Prostate gland (tissue), 2 donors: ENCODE measurements around the gene IER3. TPM values are rescaled to one million over a fixed set of nuclear protein-coding genes. Genes with fewer than 3 reads are reported as not detected.

Experiments used
- DNase-seq: peaks from one replicate; pipeline ENCODE4 v3.0.0-alpha.2; 2019; ENCODE audit warnings: low spot score
- H3K27ac ChIP-seq, 2 donors: fragments of 200-600 bp; sonication (generic); 2 replicates each; pipeline ENCODE4 v1.5.1; 2017 to 2019
- H3K27me3 ChIP-seq: fragments of 200-600 bp; sonication (generic); replicated peaks from 2 replicates; pipeline ENCODE4 v1.5.1; 2019; ENCODE audit not compliant: insufficient read depth
- H3K36me3 ChIP-seq, 2 donors: fragments of 200-600 bp; sonication (generic); 1 replicate in 1 of 2; 2 replicates in 1 of 2; pipeline versions ENCODE4 v1.5.1 to v1.8.1; 2017 to 2019
- H3K4me1 ChIP-seq: fragments of 200-600 bp; sonication (generic); replicated peaks from 2 replicates; pipeline ENCODE4 v1.5.1; 2019
- H3K4me3 ChIP-seq, 2 donors: fragments of 200-600 bp; sonication (generic); 2 replicates each; pipeline ENCODE4 v1.5.1; 2017 to 2019
- H3K9me3 ChIP-seq: fragments of 200-600 bp; sonication (generic); 2 replicates; pipeline ENCODE4 v1.5.1; 2017
- CTCF ChIP-seq, 4 experiments: fragments of 200-600 bp in 2 of 4; fragments of 450-650 bp in 2 of 4; sonication (generic) in 2 of 4; IDR thresholded peaks; 1 replicate in 3 of 4; 2 replicates in 1 of 4; pipeline ENCODE4 v1.5.1; 2016 to 2019; ENCODE audit warnings: antibody characterized with exemption in 4 of 4, mild to moderate bottlenecking in 2 of 4, moderate library complexity in 2 of 4
- POLR2A ChIP-seq: fragments of 450-650 bp; IDR thresholded peaks from one replicate; pipeline ENCODE4 v1.6.1; 2016; ENCODE audit warnings: antibody characterized with exemption, mild to moderate bottlenecking
- POLR2AphosphoS5 ChIP-seq: sonication (generic); formaldehyde crosslinking; IDR thresholded peaks from one replicate; pipeline ENCODE4 v1.6.1; 2017; ENCODE audit warnings: antibody characterized with exemption
- WGBS: methylation state at CpG from one replicate; pipeline ENCODE4 v1.1.5; 2018; 5-methylcytosine and 5-hydroxymethylcytosine counted together
- intact Hi-C: fragments of 100-400 bp; cut with DNase I; formaldehyde crosslinking; loops from one replicate; pipeline ENCODE4 v1.14.2; 2022
- total RNA-seq, 2 donors: library from RNA; depleted of rRNA; stranded (reverse); fragments of >200 nt; gene quantifications; one replicate each; pipeline ENCODE4 v1.1.0, GENCODE V29; 2016

The IER3 gene
- total RNA-seq, 2 donors from 2014 or later: 13.9 to 26.4 TPM

GRCh38 chr6:30738532-30738931 is 5.8 kb downstream of the IER3 start:
- no peak for DNase-seq
- H3K27ac ChIP-seq: no peak overlapping the region
- no peaks in the 10 kb centered on the region for H3K9me3 ChIP-seq
- intact Hi-C loops: no loop called here
- peaks cover 0 to 4% of the 10 kb centered on the region in 2 donors for H3K36me3 ChIP-seq
- 80% methylated on average over 6 of the region's 6 CpGs for WGBS
- H3K27me3 ChIP-seq: no peaks in the 10 kb centered on the region
- H3K4me3 ChIP-seq: no peak overlapping the region
- TF ChIP-seq POLR2AphosphoS5 (no peak), CTCF (IDR thresholded peaks at IDR 0.05) (no peak), POLR2A (no peak)
- no peaks in the 10 kb centered on the region for H3K4me1 ChIP-seq

- Histone ChIP-seq H3K36me3 (peaks cover 0 to 4% of the 10 kb centered on the region in 2 donors), H3K27me3 (no peaks in the 10 kb centered on the region), H3K4me1 (peaks cover 1% of the 10 kb centered on the region), H3K4me3 (no peak overlapping the region), H3K27ac (no peak overlapping the region), H3K9me3 (no peaks in the 10 kb centered on the region)
- intact Hi-C loops: no loop called here
- no peak for DNase-seq
- WGBS: 89% methylated on average over 8 of the region's 8 CpGs
- TF ChIP-seq CTCF (IDR thresholded peaks at IDR 0.05) (no peak), POLR2AphosphoS5 (no peak), POLR2A (no peak)
These were observed 8.6 kb downstream of the IER3 start for GRCh38 chr6:30735668-30736314.

DNA sequence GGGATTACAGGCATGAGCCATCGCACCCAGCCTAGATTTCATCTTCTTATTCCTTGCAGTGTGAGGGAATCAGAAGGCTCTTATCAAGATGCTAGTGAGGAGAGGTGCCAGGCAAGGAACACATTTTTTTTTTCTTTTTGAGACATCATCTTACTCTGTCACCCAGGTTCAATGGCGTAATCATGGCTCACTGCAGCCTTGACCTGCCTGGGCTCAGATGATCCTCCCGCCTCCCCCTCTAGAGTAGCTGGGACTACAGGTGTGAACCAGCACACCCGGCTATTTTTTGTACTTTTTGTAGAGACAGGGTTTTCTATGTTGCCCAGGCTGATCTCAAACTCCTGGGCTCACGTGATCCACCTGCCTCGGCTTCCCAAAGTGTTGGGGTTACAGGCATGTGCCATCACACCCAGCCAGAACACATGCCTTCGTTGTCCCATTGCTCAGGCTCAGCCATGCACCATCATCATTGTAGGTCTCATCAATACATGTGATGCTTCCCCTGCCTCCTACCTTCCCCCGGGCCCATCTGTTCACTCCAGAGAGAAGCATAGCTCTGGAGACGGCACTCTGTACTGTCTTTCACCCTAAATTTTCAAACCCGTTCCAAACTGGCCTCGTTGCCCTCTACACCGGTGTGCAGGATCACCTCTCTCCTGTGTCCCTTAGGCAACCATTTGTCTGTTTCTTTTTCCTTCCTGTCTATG is 12.0 kb downstream of the IER3 start:
- peaks cover 4% of the 10 kb centered on the region for H3K4me1 ChIP-seq
- H3K9me3 ChIP-seq: no peaks in the 10 kb centered on the region
- no peaks in the 10 kb centered on the region for H3K36me3 ChIP-seq
- intact Hi-C loops: no loop called here
- H3K27me3 ChIP-seq: no peaks in the 10 kb centered on the region
- WGBS: 89% methylated on average over 12 of the region's 12 CpGs
- H3K27ac ChIP-seq: no peak overlapping the region
- TF ChIP-seq POLR2A (no peak), CTCF (IDR thresholded peaks at IDR 0.05) (no peak), POLR2AphosphoS5 (no peak)
- DNase-seq: no peak
- H3K4me3 ChIP-seq: no peak overlapping the region

GRCh38 chr6:30730601-30731435 is 13.5 kb downstream of the IER3 start:
- TF ChIP-seq POLR2AphosphoS5: peak; percentile 54
- TF ChIP-seq CTCF (IDR thresholded peaks at IDR 0.05): peak; percentile 26 to 84 (median 68)
- no peak for TF ChIP-seq POLR2A
- Histone ChIP-seq H3K36me3 (no peaks in the 10 kb centered on the region), H3K4me3 (no peak overlapping the region), H3K27ac (peak overlapping the region; percentile 27 to 64), H3K27me3 (no peaks in the 10 kb centered on the region), H3K9me3 (no peaks in the 10 kb centered on the region), H3K4me1 (peaks cover 4% of the 10 kb centered on the region)
- intact Hi-C loops: no loop called here
- DNase-seq: peak; percentile 79
- 36% methylated on average over 30 of the region's 30 CpGs for WGBS
